Measurements from ENCODE around the gene CLEC4E.

Gene CLEC4E

GRCh38 chr12:8561011-8561410, 20.3 kb upstream of the CLEC4E start:
- WGBS (ENCODE audit: extremely low coverage, insufficient coverage, low lambda C conversion rate): no CpG with 5 or more reads among the region's 4 CpGs
- Histone ChIP-seq H3K79me2 (ENCODE audit: control insufficient read depth, insufficient read depth, low read length) (no peaks in the 10 kb centered on the region), H3K9ac (ENCODE audit: low read length) (no peak overlapping the region)

GRCh38 chr12:8559676-8560075, 19.0 kb upstream of the CLEC4E start:
- H4K8ac ChIP-seq (ENCODE audit: low read depth, low read length): no peak overlapping the region
- H3K27ac ChIP-seq (ENCODE audit: low read depth, low read length): no peak overlapping the region
- no peak overlapping the region for H3K9ac ChIP-seq (ENCODE audit: low read length)
- H3K4ac ChIP-seq (ENCODE audit: low read depth, low read length): no peak overlapping the region
- H3K79me1 ChIP-seq (ENCODE audit: low read length): no peaks in the 10 kb centered on the region
- no peak overlapping the region for H2AK5ac ChIP-seq (ENCODE audit: low read length)
- H2BK15ac ChIP-seq (replicated peaks; ENCODE audit: low read depth): no peak overlapping the region
- H3K56ac ChIP-seq (ENCODE audit: low read length): no peak overlapping the region
- H2BK120ac ChIP-seq (ENCODE audit: low read depth, low read length): no peak overlapping the region
- WGBS (ENCODE audit: extremely low coverage, insufficient coverage, low lambda C conversion rate): no CpG with 5 or more reads among the region's 11 CpGs
- no peak overlapping the region for H4K5ac ChIP-seq (ENCODE audit: low read length)
- H2BK5ac ChIP-seq (ENCODE audit: low read length): no peak overlapping the region
- H3K36me3 ChIP-seq (ENCODE audit: control insufficient read depth, insufficient read depth, low read length): no peaks in the 10 kb centered on the region
- H3K23ac ChIP-seq (ENCODE audit: low read length): no peak overlapping the region
- no peak overlapping the region for H3K4me2 ChIP-seq (ENCODE audit: low read length)
- H3K18ac ChIP-seq (ENCODE audit: low read length): no peak overlapping the region
- no peak overlapping the region for H3K4me3 ChIP-seq (ENCODE audit: low read length)
- DNase-seq: no peak
- no peaks in the 10 kb centered on the region for H3K79me2 ChIP-seq (ENCODE audit: control insufficient read depth, insufficient read depth, low read length)
- no peaks in the 10 kb centered on the region for H3K4me1 ChIP-seq (ENCODE audit: control insufficient read depth, low read depth, low read length)
- H3K27me3 ChIP-seq (ENCODE audit: insufficient read depth, low read length, poor library complexity): no peaks in the 10 kb centered on the region

More at GRCh38 chr12:8561011-8561410, 20.3 kb upstream of the CLEC4E start:
- Histone ChIP-seq H4K5ac (ENCODE audit: low read length) (no peak overlapping the region), H3K56ac (ENCODE audit: low read length) (no peak overlapping the region), H3K27me3 (ENCODE audit: insufficient read depth, low read length, poor library complexity) (no peaks in the 10 kb centered on the region), H3K4me3 (ENCODE audit: low read length) (no peak overlapping the region), H2BK120ac (ENCODE audit: low read depth, low read length) (no peak overlapping the region), H2AK5ac (ENCODE audit: low read length) (no peak overlapping the region), H3K79me1 (ENCODE audit: low read length) (no peaks in the 10 kb centered on the region), H3K18ac (ENCODE audit: low read length) (no peak overlapping the region), H3K36me3 (ENCODE audit: control insufficient read depth, insufficient read depth, low read length) (no peaks in the 10 kb centered on the region), H3K4ac (ENCODE audit: low read depth, low read length) (no peak overlapping the region), H2BK5ac (ENCODE audit: low read length) (no peak overlapping the region), H3K23ac (ENCODE audit: low read length) (no peak overlapping the region), H3K4me2 (ENCODE audit: low read length) (no peak overlapping the region), H4K8ac (ENCODE audit: low read depth, low read length) (no peak overlapping the region), H3K27ac (ENCODE audit: low read depth, low read length) (no peak overlapping the region), H2BK15ac (replicated peaks; ENCODE audit: low read depth) (no peak overlapping the region), H3K4me1 (ENCODE audit: control insufficient read depth, low read depth, low read length) (no peaks in the 10 kb centered on the region)
- no peak for DNase-seq

- no CpG with 5 or more reads among the region's 2 CpGs for WGBS (ENCODE audit: extremely low coverage, insufficient coverage, low lambda C conversion rate)
- no peak overlapping the region for H2BK5ac ChIP-seq (ENCODE audit: low read length)
- no peak for DNase-seq
- no peak overlapping the region for H2BK15ac ChIP-seq (replicated peaks; ENCODE audit: low read depth)
- no peak overlapping the region for H3K27ac ChIP-seq (ENCODE audit: low read depth, low read length)
- H3K56ac ChIP-seq (ENCODE audit: low read length): no peak overlapping the region
- no peak overlapping the region for H3K23ac ChIP-seq (ENCODE audit: low read length)
- no peaks in the 10 kb centered on the region for H3K27me3 ChIP-seq (ENCODE audit: insufficient read depth, low read length, poor library complexity)
- no peak overlapping the region for H4K8ac ChIP-seq (ENCODE audit: low read depth, low read length)
- H3K4ac ChIP-seq (ENCODE audit: low read depth, low read length): no peak overlapping the region
- no peak overlapping the region for H3K9ac ChIP-seq (ENCODE audit: low read length)
- H3K18ac ChIP-seq (ENCODE audit: low read length): no peak overlapping the region
- H3K4me2 ChIP-seq (ENCODE audit: low read length): no peak overlapping the region
- H3K79me2 ChIP-seq (ENCODE audit: control insufficient read depth, insufficient read depth, low read length): no peaks in the 10 kb centered on the region
- no peak overlapping the region for H4K5ac ChIP-seq (ENCODE audit: low read length)
- no peak overlapping the region for H2AK5ac ChIP-seq (ENCODE audit: low read length)
- H2BK120ac ChIP-seq (ENCODE audit: low read depth, low read length): no peak overlapping the region
- H3K4me1 ChIP-seq (ENCODE audit: control insufficient read depth, low read depth, low read length): no peaks in the 10 kb centered on the region
- H3K36me3 ChIP-seq (ENCODE audit: control insufficient read depth, insufficient read depth, low read length): no peaks in the 10 kb centered on the region
- H3K4me3 ChIP-seq (ENCODE audit: low read length): no peak overlapping the region
- no peaks in the 10 kb centered on the region for H3K79me1 ChIP-seq (ENCODE audit: low read length)
Measured at GRCh38 chr12:8556531-8557097, 15.9 kb upstream of the CLEC4E start.

- Histone ChIP-seq H3K27ac (ENCODE audit: low read depth, low read length) (no peak overlapping the region), H3K4me1 (ENCODE audit: control insufficient read depth, low read depth, low read length) (no peaks in the 10 kb centered on the region), H3K9ac (ENCODE audit: low read length) (no peak overlapping the region)
Measured at GRCh38 chr12:8554451-8555195, 13.9 kb upstream of the CLEC4E start.

GRCh38 chr12:8553088-8553627, 12.5 kb upstream of the CLEC4E start:
- H2BK120ac ChIP-seq (ENCODE audit: low read depth, low read length): no peak overlapping the region
- no peak overlapping the region for H4K5ac ChIP-seq (ENCODE audit: low read length)
- H2BK15ac ChIP-seq (replicated peaks; ENCODE audit: low read depth): no peak overlapping the region
- no peak overlapping the region for H3K4ac ChIP-seq (ENCODE audit: low read depth, low read length)
- no peak overlapping the region for H3K27ac ChIP-seq (ENCODE audit: low read depth, low read length)
- peak; percentile 26 for DNase-seq
- H3K4me1 ChIP-seq (ENCODE audit: control insufficient read depth, low read depth, low read length): no peaks in the 10 kb centered on the region
- no peak overlapping the region for H3K4me3 ChIP-seq (ENCODE audit: low read length)
- H3K56ac ChIP-seq (ENCODE audit: low read length): no peak overlapping the region
- H3K4me2 ChIP-seq (ENCODE audit: low read length): no peak overlapping the region
- no peaks in the 10 kb centered on the region for H3K79me2 ChIP-seq (ENCODE audit: control insufficient read depth, insufficient read depth, low read length)
- no peak overlapping the region for H3K18ac ChIP-seq (ENCODE audit: low read length)
- no peaks in the 10 kb centered on the region for H3K27me3 ChIP-seq (ENCODE audit: insufficient read depth, low read length, poor library complexity)
- no CpG with 5 or more reads among the region's 6 CpGs for WGBS (ENCODE audit: extremely low coverage, insufficient coverage, low lambda C conversion rate)
- H3K79me1 ChIP-seq (ENCODE audit: low read length): no peaks in the 10 kb centered on the region
- H2BK5ac ChIP-seq (ENCODE audit: low read length): no peak overlapping the region
- no peak overlapping the region for H4K8ac ChIP-seq (ENCODE audit: low read depth, low read length)
- no peaks in the 10 kb centered on the region for H3K36me3 ChIP-seq (ENCODE audit: control insufficient read depth, insufficient read depth, low read length)
- no peak overlapping the region for H3K9ac ChIP-seq (ENCODE audit: low read length)
- H2AK5ac ChIP-seq (ENCODE audit: low read length): no peak overlapping the region
- no peak overlapping the region for H3K23ac ChIP-seq (ENCODE audit: low read length)

More at GRCh38 chr12:8554451-8555195, 13.9 kb upstream of the CLEC4E start:
- DNase-seq: peak; percentile 86
- H3K79me1 ChIP-seq (ENCODE audit: low read length): no peaks in the 10 kb centered on the region
- no peak overlapping the region for H2BK5ac ChIP-seq (ENCODE audit: low read length)
- no peaks in the 10 kb centered on the region for H3K36me3 ChIP-seq (ENCODE audit: control insufficient read depth, insufficient read depth, low read length)
- no peak overlapping the region for H3K4me2 ChIP-seq (ENCODE audit: low read length)
- no peak overlapping the region for H2BK120ac ChIP-seq (ENCODE audit: low read depth, low read length)
- no peaks in the 10 kb centered on the region for H3K79me2 ChIP-seq (ENCODE audit: control insufficient read depth, insufficient read depth, low read length)
- no peak overlapping the region for H3K18ac ChIP-seq (ENCODE audit: low read length)
- no peak overlapping the region for H3K4ac ChIP-seq (ENCODE audit: low read depth, low read length)
- H2AK5ac ChIP-seq (ENCODE audit: low read length): no peak overlapping the region
- no CpG with 5 or more reads among the region's 5 CpGs for WGBS (ENCODE audit: extremely low coverage, insufficient coverage, low lambda C conversion rate)
- no peak overlapping the region for H3K56ac ChIP-seq (ENCODE audit: low read length)
- no peak overlapping the region for H3K23ac ChIP-seq (ENCODE audit: low read length)
- H4K5ac ChIP-seq (ENCODE audit: low read length): no peak overlapping the region
- no peaks in the 10 kb centered on the region for H3K27me3 ChIP-seq (ENCODE audit: insufficient read depth, low read length, poor library complexity)
- H2BK15ac ChIP-seq (replicated peaks; ENCODE audit: low read depth): no peak overlapping the region
- H3K4me3 ChIP-seq (ENCODE audit: low read length): no peak overlapping the region
- H4K8ac ChIP-seq (ENCODE audit: low read depth, low read length): no peak overlapping the region
